22Rv1 (cell line): ENCODE measurements around the gene PUS10.
A peak's percentile ranks its signal among the peaks of the same experiment; 100 is the strongest.
"Not testable (repeated sequence)": the region's sequence is repeated elsewhere in the genome, so short reads cannot be mapped to it uniquely, and the experiment has no call there.

Experiments used
- H3K27ac ChIP-seq: fragments of 450-650 bp; 2 replicates; pipeline ENCODE4 v1.5.1; 2017
- ZFX ChIP-seq: fragments of 450-650 bp; IDR thresholded peaks from 2 replicates; pipeline ENCODE4 v1.6.1; 2017; ENCODE audit warnings: antibody characterized with exemption, borderline replicate concordance
- TF ChIP-seq, protein P1 (sequence below): fragments of 450-650 bp; IDR thresholded peaks from 2 replicates; pipeline ENCODE4 v1.5.1; 2017; ENCODE audit warnings: mild to moderate bottlenecking

PUS10 gene

DNA sequence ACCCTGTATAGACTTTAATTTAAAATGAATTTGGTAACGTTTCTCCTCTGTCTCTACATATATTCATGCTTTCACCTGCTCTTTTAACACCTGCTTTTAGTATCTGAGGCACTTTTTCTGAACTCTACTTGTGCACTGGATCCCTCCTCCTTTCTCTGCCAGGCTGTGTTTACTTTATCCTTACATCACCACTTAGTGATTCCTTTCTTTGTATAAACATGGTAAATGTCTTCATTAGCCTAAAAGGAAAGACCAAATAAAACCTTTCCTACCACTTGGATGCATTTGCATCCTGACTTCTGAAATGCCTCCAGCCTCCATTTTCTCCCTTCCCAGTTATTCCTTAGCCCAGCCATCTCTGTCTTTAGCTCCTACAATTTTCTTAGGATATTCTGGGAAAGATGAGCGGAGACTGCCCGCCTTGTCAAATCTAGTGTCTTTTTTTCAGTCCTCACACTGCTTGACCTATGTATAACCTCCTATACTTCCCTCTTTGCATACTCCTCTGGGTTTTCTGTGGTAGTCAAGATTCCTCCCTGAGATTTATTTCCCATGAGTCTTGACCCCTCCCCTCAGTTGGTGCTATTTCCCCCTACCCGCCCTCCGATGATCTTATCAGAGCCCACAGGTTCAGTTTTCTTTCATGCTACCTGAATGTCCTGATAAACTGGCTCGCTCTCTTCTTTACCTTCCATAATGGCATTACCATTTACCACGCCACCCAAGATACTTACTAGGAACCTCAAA, 91.9 kb downstream of the PUS10 start:
- no peak for TF ChIP-seq ZFX
- TF ChIP-seq, protein P1, sequence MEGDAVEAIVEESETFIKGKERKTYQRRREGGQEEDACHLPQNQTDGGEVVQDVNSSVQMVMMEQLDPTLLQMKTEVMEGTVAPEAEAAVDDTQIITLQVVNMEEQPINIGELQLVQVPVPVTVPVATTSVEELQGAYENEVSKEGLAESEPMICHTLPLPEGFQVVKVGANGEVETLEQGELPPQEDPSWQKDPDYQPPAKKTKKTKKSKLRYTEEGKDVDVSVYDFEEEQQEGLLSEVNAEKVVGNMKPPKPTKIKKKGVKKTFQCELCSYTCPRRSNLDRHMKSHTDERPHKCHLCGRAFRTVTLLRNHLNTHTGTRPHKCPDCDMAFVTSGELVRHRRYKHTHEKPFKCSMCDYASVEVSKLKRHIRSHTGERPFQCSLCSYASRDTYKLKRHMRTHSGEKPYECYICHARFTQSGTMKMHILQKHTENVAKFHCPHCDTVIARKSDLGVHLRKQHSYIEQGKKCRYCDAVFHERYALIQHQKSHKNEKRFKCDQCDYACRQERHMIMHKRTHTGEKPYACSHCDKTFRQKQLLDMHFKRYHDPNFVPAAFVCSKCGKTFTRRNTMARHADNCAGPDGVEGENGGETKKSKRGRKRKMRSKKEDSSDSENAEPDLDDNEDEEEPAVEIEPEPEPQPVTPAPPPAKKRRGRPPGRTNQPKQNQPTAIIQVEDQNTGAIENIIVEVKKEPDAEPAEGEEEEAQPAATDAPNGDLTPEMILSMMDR: no peak
- H3K27ac ChIP-seq: peak overlapping the region; percentile 41

DNA sequence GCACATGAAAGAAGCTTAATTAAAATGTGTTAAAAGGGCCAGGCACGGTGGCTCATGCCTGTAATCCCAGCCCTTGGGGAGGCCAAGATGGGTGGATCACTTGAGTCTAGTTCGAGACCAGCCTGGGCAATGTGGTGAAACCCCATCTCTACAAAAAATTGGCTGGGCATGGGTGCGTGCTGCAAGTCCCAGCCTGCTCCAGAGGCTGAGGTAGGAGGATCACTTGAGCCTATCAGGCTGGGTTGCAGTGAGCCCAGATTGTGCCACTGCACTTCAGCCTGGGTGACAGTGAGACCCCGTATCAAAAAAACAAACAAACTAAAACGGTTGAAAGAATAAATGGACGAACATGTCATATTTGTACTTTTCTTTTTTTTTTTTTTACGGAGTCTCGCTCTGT, 110.7 kb downstream of the PUS10 start:
- TF ChIP-seq, protein P1: no peak
- peak overlapping the region; percentile 52 for H3K27ac ChIP-seq

DNA sequence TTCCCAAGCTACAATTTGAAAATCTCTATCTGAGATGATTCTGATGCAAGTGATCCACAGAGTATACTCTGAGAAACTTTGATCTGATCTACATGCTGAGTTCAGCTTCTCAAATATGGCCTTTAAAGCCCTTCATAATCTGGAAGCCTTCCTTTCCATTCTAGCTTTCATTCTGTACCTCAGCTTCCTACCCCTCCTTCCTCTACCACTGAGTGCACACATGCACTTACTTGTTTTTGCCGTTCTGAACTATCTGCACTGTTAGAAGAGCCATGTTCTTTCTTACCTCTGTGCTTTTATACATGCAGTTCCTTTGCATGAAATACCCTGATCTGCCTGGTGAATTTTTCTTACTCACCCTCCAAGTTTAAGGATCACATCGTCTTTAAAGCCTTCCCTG, 111.7 kb downstream of the PUS10 start:
- H3K27ac ChIP-seq: no peak overlapping the region
- TF ChIP-seq ZFX: no peak
- TF ChIP-seq, protein P1: no peak

DNA sequence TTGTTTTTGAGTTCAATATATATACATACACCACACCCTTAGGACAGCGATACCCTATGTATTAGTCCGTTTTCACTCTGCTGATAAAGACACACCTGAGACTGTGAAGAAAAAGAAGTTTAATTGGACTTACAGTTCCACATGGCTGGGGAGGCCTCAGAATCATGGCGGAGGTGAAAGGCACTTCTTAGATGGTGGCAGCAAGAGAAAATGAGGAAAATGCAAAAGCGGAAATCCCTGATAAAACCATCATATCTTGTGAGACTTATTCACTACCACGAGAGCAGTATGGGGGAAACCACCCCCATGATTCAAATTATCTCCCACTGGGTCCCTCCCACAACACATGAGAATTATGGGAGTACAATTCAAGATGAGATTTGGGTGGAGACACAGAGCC, 112.2 kb downstream of the PUS10 start:
- not testable (repeated sequence) for H3K27ac ChIP-seq

DNA sequence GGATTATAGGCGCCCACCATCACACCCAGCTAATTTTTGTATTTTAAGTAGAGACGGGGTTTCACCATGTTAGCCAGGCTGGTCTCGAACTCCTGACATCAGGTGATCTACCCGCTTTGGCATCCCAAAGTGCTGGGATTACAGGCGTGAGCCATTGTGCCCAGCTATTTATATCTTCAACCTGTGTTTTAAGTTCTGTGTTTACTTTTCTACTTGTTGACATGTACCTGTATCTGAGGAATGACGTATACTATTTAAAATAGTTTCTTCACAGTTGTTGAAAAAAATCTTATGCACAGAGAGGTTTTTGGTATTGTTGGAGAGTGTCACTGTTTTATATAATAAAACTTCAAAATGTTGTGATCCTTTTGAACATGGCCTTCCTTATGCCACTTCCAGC, 116.8 kb downstream of the PUS10 start:
- H3K27ac ChIP-seq: peak overlapping the region; percentile 45

DNA sequence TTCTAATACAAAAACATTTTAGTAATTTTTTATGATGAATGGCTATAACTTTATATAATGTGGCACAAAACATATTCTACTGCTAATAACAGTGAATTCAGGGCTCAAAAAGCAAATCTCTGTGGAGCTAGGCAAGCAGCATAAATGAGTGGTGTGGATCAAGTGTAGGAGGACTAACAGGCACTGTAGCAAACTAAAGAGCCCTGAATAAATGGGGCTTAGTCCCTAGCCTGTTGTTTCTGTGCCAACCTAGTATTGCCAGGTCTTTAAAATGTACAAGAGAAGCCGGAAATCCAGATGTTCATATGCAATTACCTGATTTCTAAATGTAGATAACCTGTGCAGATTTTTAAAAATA, 118.2 kb downstream of the PUS10 start:
- TF ChIP-seq ZFX: no peak
- TF ChIP-seq, protein P1: no peak
- no peak overlapping the region for H3K27ac ChIP-seq

DNA sequence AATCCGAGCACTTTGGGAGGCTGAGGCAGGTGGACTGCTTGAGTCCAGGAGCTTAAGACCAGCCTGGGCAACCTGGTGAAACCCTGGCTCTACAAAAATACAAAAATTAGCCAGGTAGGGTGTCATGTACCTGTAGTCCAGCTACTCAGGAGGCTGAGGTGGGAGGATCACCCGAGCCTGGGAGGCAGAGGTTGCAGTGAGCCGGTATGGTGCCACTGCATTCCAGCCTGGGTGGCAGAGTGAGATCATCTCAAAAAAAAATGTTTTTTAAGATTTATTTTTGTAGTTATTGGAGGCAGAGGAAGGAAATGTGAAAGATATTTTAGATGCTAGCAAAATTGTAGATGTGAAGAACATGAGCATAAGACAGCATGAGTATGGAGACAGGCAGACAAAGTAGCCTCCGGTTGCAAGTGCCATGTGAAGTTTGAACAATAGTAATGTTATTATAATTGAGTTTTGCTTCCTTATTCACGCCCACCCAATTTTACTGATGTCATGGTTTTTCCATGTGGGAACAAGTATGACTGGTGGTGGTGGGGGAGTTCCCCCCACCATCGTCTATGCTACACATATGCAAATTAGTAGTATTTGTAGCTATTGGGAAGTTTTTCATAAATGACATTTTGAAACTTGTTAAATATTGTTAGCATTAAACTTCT, 118.7 kb downstream of the PUS10 start:
- H3K27ac ChIP-seq: no peak overlapping the region
- TF ChIP-seq, protein P1: no peak
- no peak for TF ChIP-seq ZFX

DNA sequence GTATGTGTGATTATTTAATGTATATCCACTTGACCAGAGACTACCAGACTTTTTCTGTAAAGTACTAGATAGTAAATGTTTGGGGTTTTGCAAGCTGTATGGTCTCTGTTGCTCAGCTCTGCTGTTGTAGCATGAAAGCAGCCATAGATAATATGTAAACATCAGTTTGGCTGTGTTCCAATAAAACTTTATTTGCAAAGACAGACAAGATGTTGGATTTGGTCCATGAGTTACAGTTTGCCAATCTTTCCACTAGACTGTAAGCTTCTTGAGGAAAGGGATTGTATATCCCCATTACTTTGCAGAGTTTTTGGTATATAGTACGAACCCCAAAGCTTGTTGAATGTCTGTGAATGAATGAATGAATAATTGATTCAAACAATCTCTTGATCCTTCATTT, 119.5 kb downstream of the PUS10 start:
- H3K27ac ChIP-seq: no peak overlapping the region
- no peak for TF ChIP-seq ZFX
- TF ChIP-seq, protein P1: no peak
